Upper lobe of left lung (tissue), 6 donors: Measurements from ENCODE around the gene AJAP1. TPM values are rescaled to one million over a fixed set of nuclear protein-coding genes. Genes with fewer than 3 reads are reported as not detected.

Source experiments
- ATAC-seq, 2 donors: fragments of 200-7000 bp; cut with Tn5 transposase; one replicate each; pipeline ENCODE4 v1.9.1; 2022; ENCODE audit warnings: mild to moderate bottlenecking in 2 of 2, moderate library complexity in 2 of 2; ENCODE audit not compliant: low FRiP score in 2 of 2
- DNase-seq, 2 donors: peaks; one replicate each; pipeline ENCODE4 v3.0.0-alpha.2; 2019 to 2020
- H3K27ac ChIP-seq, 4 donors: fragments of 200-600 bp; sonication (generic); one replicate each; pipeline ENCODE4 v1.5.1; 2016 to 2019
- H3K27me3 ChIP-seq, 4 donors: fragments of 200-600 bp; sonication (generic); one replicate each; pipeline ENCODE4 v1.5.1; 2017 to 2019
- H3K36me3 ChIP-seq, 4 donors: fragments of 200-600 bp; sonication (generic); one replicate each; pipeline ENCODE4 v1.5.1; 2016 to 2019
- H3K4me1 ChIP-seq, 4 donors: fragments of 200-600 bp; sonication (generic); one replicate each; pipeline ENCODE4 v1.5.1; 2018 to 2019
- H3K4me3 ChIP-seq, 4 donors: fragments of 200-600 bp; sonication (generic); one replicate each; pipeline ENCODE4 v1.5.1; 2017 to 2019; ENCODE audit warnings: mild to moderate bottlenecking in 2 of 4, moderate library complexity in 1 of 4
- H3K9me3 ChIP-seq, 4 donors: fragments of 200-600 bp; sonication (generic); one replicate each; pipeline ENCODE4 v1.5.1; 2018 to 2019
- CTCF ChIP-seq, 6 experiments: fragments of 450-650 bp in 4 of 6; fragments of 200-600 bp in 2 of 6; sonication (generic) in 2 of 6; IDR thresholded peaks; one replicate each; pipeline ENCODE4 v1.5.1; 2016 to 2019; ENCODE audit warnings: antibody characterized with exemption in 6 of 6
- EP300 ChIP-seq, 4 donors: sonication (generic); formaldehyde crosslinking; IDR thresholded peaks; one replicate each; pipeline ENCODE4 v1.5.1; 2017; ENCODE audit warnings: antibody characterized with exemption in 4 of 4, control low read depth in 2 of 4
- POLR2A ChIP-seq, 4 donors: fragments of 450-650 bp; IDR thresholded peaks; one replicate each; pipeline ENCODE4 v1.5.1; 2016 to 2017; ENCODE audit warnings: antibody characterized with exemption in 4 of 4, mild to moderate bottlenecking in 2 of 4
- POLR2AphosphoS5 ChIP-seq, 2 donors: sonication (generic); formaldehyde crosslinking; IDR thresholded peaks; one replicate each; pipeline ENCODE4 v1.5.1; 2017; ENCODE audit warnings: antibody characterized with exemption in 2 of 2
- WGBS, 2 donors: methylation state at CpG; one replicate each; pipeline ENCODE4 v1.1.5; 2017 to 2018; 5-methylcytosine and 5-hydroxymethylcytosine counted together
- total RNA-seq, 6 donors: library from RNA; depleted of rRNA in 4 of 6; stranded (reverse); fragments of >200 nt in 4 of 6; gene quantifications; one replicate each; pipeline versions ENCODE4 v1.1.0 to v1.2.1, GENCODE V29; 2016 to 2021
- donor health status: DM: no; HTN: no; CAD: no; lungs with moderate emphysema.
- donor health status: DM: no; HTN: yes; CAD: no; lungs with severe emphysema.

The AJAP1 gene
- total RNA-seq, 6 donors from 2014 or later, result 0.54 to 4.6 (median 2.9) TPM

DNA sequence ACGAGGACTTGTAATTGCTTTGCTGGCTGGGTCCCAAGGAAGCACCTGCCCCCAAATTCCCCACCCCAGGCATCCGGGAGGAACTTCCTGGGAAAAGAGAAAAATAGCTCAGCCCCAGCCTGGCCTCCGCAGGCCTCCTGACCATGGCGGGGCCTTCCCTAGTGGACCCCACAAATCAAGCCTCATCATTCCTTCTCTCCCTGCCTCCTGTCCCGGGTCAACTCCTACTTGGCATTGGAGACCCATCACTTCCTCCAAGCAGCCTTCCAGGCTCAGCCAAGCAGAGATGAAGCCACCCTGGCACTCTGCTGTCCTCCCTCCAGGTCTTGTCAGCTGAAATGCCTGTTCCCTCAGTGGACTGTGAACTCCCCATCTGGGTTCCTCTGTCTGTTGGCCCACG is 38.0 kb downstream of the AJAP1 start:
- DNase-seq, result no peak
- Histone ChIP-seq H3K4me3 (no peak overlapping the region), H3K9me3 (no peaks in the 10 kb centered on the region), H3K36me3 (no peaks in the 10 kb centered on the region), H3K4me1 (no peaks in the 10 kb centered on the region), H3K27ac (no peak overlapping the region), H3K27me3 (no peaks in the 10 kb centered on the region)
- no peak for TF ChIP-seq CTCF (IDR thresholded peaks at IDR 0.05)
- no peak for TF ChIP-seq EP300 (IDR thresholded peaks at IDR 0.05)
- TF ChIP-seq POLR2AphosphoS5 (IDR thresholded peaks at IDR 0.05), result no peak
- TF ChIP-seq POLR2A (IDR thresholded peaks at IDR 0.05), result no peak
- ATAC-seq, result no peak
- WGBS, 2 donors, result 58 to 89% methylated on average over 6 of the region's 6 CpGs

DNA sequence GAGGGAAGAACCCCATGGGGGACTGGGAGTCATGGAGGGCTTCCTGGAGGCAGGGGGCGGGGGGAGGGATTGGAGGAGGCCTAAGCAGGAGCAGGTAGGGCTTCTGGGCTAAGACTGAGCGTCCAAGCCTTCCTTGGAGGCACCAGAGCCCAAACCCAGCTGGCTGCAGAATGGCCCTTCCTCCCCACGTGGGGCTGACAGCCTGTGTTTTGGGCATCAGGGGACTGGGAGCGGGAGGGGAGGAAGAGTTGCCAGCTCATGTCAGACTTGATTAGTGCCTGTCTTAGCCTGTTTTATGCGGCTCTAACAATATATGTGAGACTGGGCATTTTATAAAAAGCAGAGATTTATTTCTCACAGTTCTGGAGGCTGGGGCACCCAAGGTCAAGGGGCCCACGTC is 38.9 kb downstream of the AJAP1 start:
- Histone ChIP-seq H3K36me3 (no peaks in the 10 kb centered on the region), H3K27me3 (no peaks in the 10 kb centered on the region), H3K4me3 (no peak overlapping the region), H3K27ac (no peak overlapping the region), H3K4me1 (no peaks in the 10 kb centered on the region), H3K9me3 (no peaks in the 10 kb centered on the region)
- ATAC-seq (no peak), DNase-seq (no peak)
- TF ChIP-seq POLR2AphosphoS5 (IDR thresholded peaks at IDR 0.05) (no peak), POLR2A (IDR thresholded peaks at IDR 0.05) (no peak), EP300 (IDR thresholded peaks at IDR 0.05) (no peak), CTCF (IDR thresholded peaks at IDR 0.05) (no peak)
- WGBS, 2 donors, result 64 to 73% methylated on average over 4 to 6 of the region's 6 CpGs

DNA sequence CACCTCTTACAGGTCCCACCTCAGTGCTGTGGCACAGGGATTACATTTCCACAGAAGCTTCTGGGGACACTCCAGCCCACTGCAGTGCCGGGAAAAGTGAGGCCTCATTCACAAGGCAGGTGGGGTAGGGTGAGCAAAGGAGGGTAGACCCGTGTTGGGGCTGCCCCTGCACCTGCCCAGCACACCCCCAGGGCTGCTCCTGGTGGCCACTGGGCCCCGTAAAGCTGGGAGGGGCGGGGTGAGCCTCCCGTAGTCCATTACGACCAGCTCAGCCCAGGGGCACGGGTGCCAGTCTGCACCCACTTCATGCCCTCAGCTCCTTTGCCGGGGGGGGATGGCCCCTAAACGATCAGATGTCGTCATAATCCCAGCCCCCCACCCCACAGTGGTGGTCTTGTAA is 39.5 kb downstream of the AJAP1 start:
- WGBS, 2 donors, result 84% methylated on average over 10 of the region's 10 CpGs; no CpG with 5 or more reads in 1 of the 2 donors

GRCh38 chr1:4694492-4694891 is 40.1 kb downstream of the AJAP1 start:
- Histone ChIP-seq H3K27ac (no peak overlapping the region), H3K4me1 (no peaks in the 10 kb centered on the region), H3K9me3 (no peaks in the 10 kb centered on the region), H3K36me3 (no peaks in the 10 kb centered on the region), H3K4me3 (no peak overlapping the region), H3K27me3 (no peaks in the 10 kb centered on the region)
- WGBS, 2 donors, result 68 to 76% methylated on average over 9 of the region's 9 CpGs
- DNase-seq, result no peak
- ATAC-seq, result no peak
- no peak for TF ChIP-seq EP300 (IDR thresholded peaks at IDR 0.05)
- no peak for TF ChIP-seq CTCF (IDR thresholded peaks at IDR 0.05)
- no peak for TF ChIP-seq POLR2A (IDR thresholded peaks at IDR 0.05)
- no peak for TF ChIP-seq POLR2AphosphoS5 (IDR thresholded peaks at IDR 0.05)

More for the DNA sequence above, 39.5 kb downstream of the AJAP1 start:
- ATAC-seq (no peak), DNase-seq (no peak)
- H3K36me3 ChIP-seq, result no peaks in the 10 kb centered on the region
- no peak overlapping the region for H3K4me3 ChIP-seq
- no peak for TF ChIP-seq EP300 (IDR thresholded peaks at IDR 0.05)
- no peak for TF ChIP-seq CTCF (IDR thresholded peaks at IDR 0.05)
- no peak for TF ChIP-seq POLR2A (IDR thresholded peaks at IDR 0.05)
- TF ChIP-seq POLR2AphosphoS5 (IDR thresholded peaks at IDR 0.05), result no peak
- H3K9me3 ChIP-seq, result no peaks in the 10 kb centered on the region
- no peak overlapping the region for H3K27ac ChIP-seq
- no peaks in the 10 kb centered on the region for H3K4me1 ChIP-seq
- no peaks in the 10 kb centered on the region for H3K27me3 ChIP-seq

GRCh38 chr1:4695241-4695640 is 40.8 kb downstream of the AJAP1 start:
- WGBS, 2 donors, result 67 to 93% methylated on average over 8 of the region's 8 CpGs
- Histone ChIP-seq H3K27ac (no peak overlapping the region), H3K27me3 (no peaks in the 10 kb centered on the region), H3K9me3 (no peaks in the 10 kb centered on the region), H3K4me1 (no peaks in the 10 kb centered on the region), H3K4me3 (no peak overlapping the region), H3K36me3 (no peaks in the 10 kb centered on the region)
- TF ChIP-seq POLR2AphosphoS5 (IDR thresholded peaks at IDR 0.05) (no peak), POLR2A (IDR thresholded peaks at IDR 0.05) (no peak), CTCF (IDR thresholded peaks at IDR 0.05) (no peak), EP300 (IDR thresholded peaks at IDR 0.05) (no peak)
- no peak for DNase-seq
- ATAC-seq, result no peak
